HG03066 (cell line): ENCODE results near the gene SGSM1.

ENCODE experiments used
- ATAC-seq: cut with Tn5 transposase; IDR thresholded peaks from one replicate; pipeline ENCODE4 v1.9.1; 2021; ENCODE audit warnings: low read depth; ENCODE audit not compliant: unreplicated experiment

Gene SGSM1

GRCh38 chr22:24973872-24974271 lies 167.9 kb downstream of the SGSM1 start:
- ATAC-seq, result no peak

- ATAC-seq, result no peak
Observed at GRCh38 chr22:24975125-24975640, 169.2 kb downstream of the SGSM1 start.

GRCh38 chr22:24975813-24976341 lies 169.9 kb downstream of the SGSM1 start:
- ATAC-seq, result no peak

GRCh38 chr22:24976442-24977218 lies 170.6 kb downstream of the SGSM1 start:
- no peak for ATAC-seq
